Measurements from ENCODE around the gene PMF1.

Gene PMF1

DNA sequence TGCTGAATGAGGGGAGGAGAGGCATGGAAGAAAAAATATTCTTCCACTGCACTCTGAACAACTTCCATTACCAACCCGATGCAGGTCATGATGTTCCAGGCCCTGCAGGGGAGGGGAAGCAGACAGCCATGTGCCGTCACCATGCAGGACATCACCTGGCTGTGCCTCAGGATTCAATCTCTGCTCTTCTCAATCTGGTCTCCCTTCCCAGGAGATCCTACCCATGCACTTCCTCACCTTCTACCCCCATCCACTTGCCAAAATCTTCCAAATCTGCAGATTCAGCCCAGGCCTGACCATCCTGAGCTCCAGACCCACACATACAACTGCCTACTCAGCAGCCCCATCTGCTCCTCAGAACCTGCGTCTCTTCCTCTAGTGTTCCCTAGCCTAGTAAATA lies 40.8 kb downstream of the PMF1 start:
- H3K4me3 ChIP-seq (ENCODE audit: low read depth, low read length): no peak overlapping the region
- TF ChIP-seq, protein P1, sequence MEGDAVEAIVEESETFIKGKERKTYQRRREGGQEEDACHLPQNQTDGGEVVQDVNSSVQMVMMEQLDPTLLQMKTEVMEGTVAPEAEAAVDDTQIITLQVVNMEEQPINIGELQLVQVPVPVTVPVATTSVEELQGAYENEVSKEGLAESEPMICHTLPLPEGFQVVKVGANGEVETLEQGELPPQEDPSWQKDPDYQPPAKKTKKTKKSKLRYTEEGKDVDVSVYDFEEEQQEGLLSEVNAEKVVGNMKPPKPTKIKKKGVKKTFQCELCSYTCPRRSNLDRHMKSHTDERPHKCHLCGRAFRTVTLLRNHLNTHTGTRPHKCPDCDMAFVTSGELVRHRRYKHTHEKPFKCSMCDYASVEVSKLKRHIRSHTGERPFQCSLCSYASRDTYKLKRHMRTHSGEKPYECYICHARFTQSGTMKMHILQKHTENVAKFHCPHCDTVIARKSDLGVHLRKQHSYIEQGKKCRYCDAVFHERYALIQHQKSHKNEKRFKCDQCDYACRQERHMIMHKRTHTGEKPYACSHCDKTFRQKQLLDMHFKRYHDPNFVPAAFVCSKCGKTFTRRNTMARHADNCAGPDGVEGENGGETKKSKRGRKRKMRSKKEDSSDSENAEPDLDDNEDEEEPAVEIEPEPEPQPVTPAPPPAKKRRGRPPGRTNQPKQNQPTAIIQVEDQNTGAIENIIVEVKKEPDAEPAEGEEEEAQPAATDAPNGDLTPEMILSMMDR (IDR thresholded peaks at IDR 0.05; ENCODE audit: borderline replicate concordance, insufficient read depth, low read depth, low read length): no peak

DNA sequence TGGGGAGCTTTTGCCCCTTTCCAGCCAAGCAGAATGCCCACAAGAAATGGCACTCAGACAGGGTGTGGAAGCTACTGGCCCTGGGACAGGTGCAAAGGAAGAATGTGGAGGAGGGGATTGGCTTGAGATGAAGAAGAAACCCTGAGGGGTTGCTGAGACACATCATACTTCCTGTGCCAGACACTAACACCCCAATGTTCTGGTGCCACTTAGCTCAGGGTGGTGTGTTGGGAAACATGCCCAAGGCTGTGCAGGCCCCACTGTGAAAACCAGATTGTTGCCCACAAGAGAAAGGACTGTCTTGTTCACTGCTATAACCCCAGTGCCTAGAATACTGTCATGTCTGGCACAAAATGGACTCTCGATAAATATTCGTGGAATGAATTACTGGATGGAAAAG lies 44.9 kb downstream of the PMF1 start:
- H3K4me3 ChIP-seq (ENCODE audit: low read depth, low read length): no peak overlapping the region
- TF ChIP-seq, protein P1 (IDR thresholded peaks at IDR 0.05; ENCODE audit: borderline replicate concordance, insufficient read depth, low read depth, low read length): no peak

DNA sequence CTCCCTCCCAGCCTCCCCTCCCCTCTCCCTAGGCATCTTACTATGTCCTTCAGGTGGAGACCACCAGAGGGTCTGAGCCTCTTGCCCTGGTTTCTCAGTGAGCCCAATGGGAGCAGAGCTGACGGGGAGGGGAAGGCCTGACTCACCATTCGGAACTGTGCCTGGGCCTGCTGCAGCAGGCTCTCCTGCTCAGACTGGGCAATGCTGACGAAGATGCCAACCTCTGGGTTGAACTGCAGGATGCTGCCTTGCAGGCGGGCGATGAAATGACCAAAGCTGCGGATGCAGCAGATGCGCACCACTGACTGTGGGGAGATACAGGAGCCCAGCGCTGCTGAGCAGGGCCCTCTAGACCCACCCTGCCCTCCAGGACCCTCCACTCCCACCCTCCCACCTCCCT lies 46.1 kb downstream of the PMF1 start:
- H3K4me3 ChIP-seq (ENCODE audit: low read depth, low read length): no peak overlapping the region
- TF ChIP-seq, protein P1 (IDR thresholded peaks at IDR 0.05; ENCODE audit: borderline replicate concordance, insufficient read depth, low read depth, low read length): no peak

GRCh38 chr1:156259805-156260204 lies 47.0 kb downstream of the PMF1 start:
- TF ChIP-seq, protein P1 (IDR thresholded peaks at IDR 0.05; ENCODE audit: borderline replicate concordance, insufficient read depth, low read depth, low read length): no peak
- no peak overlapping the region for H3K4me3 ChIP-seq (ENCODE audit: low read depth, low read length)

DNA sequence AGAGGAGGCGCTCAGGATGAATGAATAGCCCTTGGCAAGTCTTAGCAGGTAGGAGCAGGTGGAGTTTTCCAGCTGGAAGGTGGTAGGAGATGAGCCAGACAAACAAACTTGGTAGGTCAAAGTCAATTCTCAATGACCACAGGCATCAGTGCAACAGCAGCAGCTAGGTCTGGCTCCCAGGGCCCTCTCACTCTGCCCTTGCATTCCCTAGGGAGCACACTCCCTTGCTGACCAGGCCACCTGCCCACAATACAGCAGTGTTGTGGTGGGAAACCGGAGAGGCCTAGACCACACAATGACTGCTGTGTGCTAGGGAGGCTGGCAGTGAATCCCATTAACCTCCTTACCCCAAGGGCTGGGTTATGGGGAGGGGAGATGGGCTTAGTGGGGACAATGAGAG lies 48.1 kb downstream of the PMF1 start:
- H3K4me3 ChIP-seq (ENCODE audit: low read depth, low read length): no peak overlapping the region
- TF ChIP-seq, protein P1 (IDR thresholded peaks at IDR 0.05; ENCODE audit: borderline replicate concordance, insufficient read depth, low read depth, low read length): no peak

DNA sequence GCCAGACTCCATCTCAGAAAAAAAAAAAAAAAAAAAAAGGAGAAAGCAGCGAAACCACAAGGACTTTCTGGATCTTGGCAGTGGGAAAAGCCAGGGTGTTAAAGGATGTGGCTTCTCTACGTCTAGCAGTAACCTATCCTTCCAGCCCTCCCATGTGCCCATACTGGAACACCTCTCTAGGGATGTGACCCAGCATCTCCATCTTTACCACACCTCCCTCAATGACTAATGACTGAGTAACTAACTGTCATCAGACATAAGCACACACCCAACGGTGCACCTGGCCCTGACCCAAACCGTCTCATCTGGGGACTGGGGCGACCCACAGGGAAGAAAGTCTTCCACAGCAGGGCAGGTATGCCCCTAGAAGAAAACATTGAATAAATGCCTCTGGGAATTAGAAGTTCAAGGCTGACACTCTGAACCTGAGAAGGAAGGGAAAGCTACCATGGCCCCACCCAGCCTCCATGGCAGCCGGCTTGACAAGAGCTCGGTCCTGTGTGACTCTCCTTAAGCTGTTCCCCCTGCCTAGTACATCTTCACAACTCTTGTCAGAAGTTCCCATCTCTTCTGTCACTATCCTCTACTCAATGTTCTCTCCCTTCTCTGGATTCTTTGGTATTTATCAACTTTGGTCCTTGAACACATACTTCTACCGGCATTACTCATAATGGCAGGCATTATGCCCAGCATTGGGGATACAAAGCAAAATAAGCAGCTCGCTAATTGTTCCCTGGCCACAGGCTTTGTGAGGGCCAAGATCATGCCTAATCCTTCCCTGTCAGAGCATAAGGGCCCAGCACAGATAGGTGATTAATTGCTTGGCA lies 49.9 kb downstream of the PMF1 start:
- TF ChIP-seq, protein P1 (IDR thresholded peaks at IDR 0.05; ENCODE audit: borderline replicate concordance, insufficient read depth, low read depth, low read length): no peak
- no peak overlapping the region for H3K4me3 ChIP-seq (ENCODE audit: low read depth, low read length)

- TF ChIP-seq, protein P1 (IDR thresholded peaks at IDR 0.05; ENCODE audit: borderline replicate concordance, insufficient read depth, low read depth, low read length): no peak
- H3K4me3 ChIP-seq (ENCODE audit: low read depth, low read length): no peak overlapping the region
These were observed 50.5 kb downstream of the PMF1 start for GRCh38 chr1:156263288-156263655.
